B cell (primary cell): ENCODE data around the gene MRPS23. TPM values are rescaled to one million over a fixed set of nuclear protein-coding genes. Genes with fewer than 3 reads are reported as not detected.

ENCODE experiments used
- ATAC-seq: fragments of 200-7000 bp; cut with Tn5 transposase; one replicate; pipeline ENCODE4 v1.10.0; 2021; ENCODE audit warnings: low read depth, mild to moderate bottlenecking, moderate number of reproducible peaks, moderate library complexity
- CTCF ChIA-PET: fragments of 350-600 bp; sonication (Branson Sonifier 250); formaldehyde crosslinking; loops from one replicate; lab custom pipeline; 2021; ENCODE audit warnings: antibody characterized with exemption, inconsistent platforms; lab: Charles Lee
- POLR2A ChIA-PET: fragments of 350-600 bp; sonication (Branson Sonifier 250); formaldehyde crosslinking; loops from one replicate; lab custom pipeline; 2021; ENCODE audit warnings: antibody characterized with exemption; lab: Charles Lee
- DNase-seq: peaks from one replicate; pipeline ENCODE4 v3.0.0; 2013
- H2AFZ ChIP-seq: 2 replicates; pipeline ENCODE4 v1.6.1; 2012; ENCODE audit warnings: mild to moderate bottlenecking, low read depth, low read length; ENCODE audit not compliant: insufficient read depth, poor library complexity, severe bottlenecking
- H3K27ac ChIP-seq, 2 donors: 1 replicate in 1 of 2; 2 replicates in 1 of 2; pipeline ENCODE4 v1.5.1; 2012 to 2013; ENCODE audit warnings: low read length in 2 of 2, mild to moderate bottlenecking in 2 of 2, moderate library complexity in 1 of 2
- H3K27me3 ChIP-seq, 4 experiments: fragments of 200-600 bp in 1 of 4; sonication (generic) in 1 of 4; replicated peaks in 1 of 4; 1 replicate in 2 of 4; 2 replicates in 2 of 4; pipeline versions ENCODE4 v1.6.1 to v1.7.0; 2013 to 2016; ENCODE audit warnings: low read length in 3 of 4, mild to moderate bottlenecking in 2 of 4, mixed read lengths in 1 of 4, moderate library complexity in 1 of 4; ENCODE audit not compliant: insufficient read depth in 4 of 4, control insufficient read depth in 3 of 4; ENCODE audit errors: control extremely low read depth in 1 of 4
- H3K36me3 ChIP-seq, 2 experiments: replicated peaks in 1 of 2; 1 replicate in 1 of 2; 2 replicates in 1 of 2; pipeline versions ENCODE4 v1.6.1 to v1.7.1; 2013; ENCODE audit warnings: low read length in 1 of 2; ENCODE audit not compliant: insufficient read depth in 2 of 2, control insufficient read depth in 1 of 2; ENCODE audit errors: control extremely low read depth in 1 of 2, extremely low read depth in 1 of 2
- H3K4me1 ChIP-seq, 2 donors: fragments of 200-600 bp in 1 of 2; sonication (generic) in 1 of 2; 1 replicate in 1 of 2; 2 replicates in 1 of 2; pipeline versions ENCODE4 v1.5.1 to v1.6.1; 2013 to 2017; ENCODE audit warnings: low read length in 2 of 2; ENCODE audit not compliant: control insufficient read depth in 2 of 2, insufficient read depth in 2 of 2
- H3K4me2 ChIP-seq: replicated peaks from 2 replicates; pipeline ENCODE3; 2012; ENCODE audit warnings: mild to moderate bottlenecking, low read depth, low read length; ENCODE audit not compliant: poor library complexity, severe bottlenecking
- H3K4me3 ChIP-seq, 5 experiments: fragments of 200-600 bp in 1 of 5; sonication (generic) in 1 of 5; 1 replicate in 3 of 5; 2 replicates in 2 of 5; pipeline versions ENCODE4 v1.5.1 to v1.7.0; 2011 to 2016; ENCODE audit warnings: low read length in 4 of 5, mild to moderate bottlenecking in 4 of 5, low read depth in 2 of 5, control low read depth in 1 of 5, moderate library complexity in 1 of 5; ENCODE audit not compliant: insufficient read depth in 1 of 5; ENCODE audit errors: control extremely low read depth in 1 of 5, extremely low read depth in 1 of 5
- H3K79me2 ChIP-seq: fragments of 200-600 bp; sonication (generic); one replicate; pipeline ENCODE4 v1.6.0; 2016; ENCODE audit warnings: low read length; ENCODE audit not compliant: control insufficient read depth, insufficient read depth
- H3K9ac ChIP-seq: fragments of 200-600 bp; sonication (generic); 2 replicates; pipeline ENCODE4 v1.6.1; 2017; ENCODE audit warnings: mild to moderate bottlenecking, low read length, moderate library complexity
- H3K9me3 ChIP-seq, 3 donors: one replicate each; pipeline versions ENCODE4 v1.6.1 to v1.7.1; 2013; ENCODE audit warnings: low read length in 2 of 3; ENCODE audit not compliant: control insufficient read depth in 2 of 3, insufficient read depth in 1 of 3; ENCODE audit errors: control extremely low read depth in 1 of 3
- H4K20me1 ChIP-seq: 2 replicates; pipeline ENCODE4 v1.6.0; 2012; ENCODE audit warnings: mild to moderate bottlenecking, low read length; ENCODE audit not compliant: insufficient read depth, control insufficient read depth, poor library complexity, severe bottlenecking
- H3K27ac Mint-ChIP-seq: one replicate; pipeline ENCODE4 v1.8.0; 2021; ENCODE audit warnings: mixed read lengths
- H3K27me3 Mint-ChIP-seq: one replicate; pipeline ENCODE4 v1.8.0; 2021; ENCODE audit warnings: mixed read lengths
- H3K4me1 Mint-ChIP-seq: one replicate; pipeline ENCODE4 v1.8.0; 2021; ENCODE audit warnings: mixed read lengths
- H3K4me3 Mint-ChIP-seq: one replicate; pipeline ENCODE4 v1.8.0; 2021; ENCODE audit warnings: mixed read lengths
- H3K9me3 Mint-ChIP-seq: one replicate; pipeline ENCODE4 v1.8.0; 2022; ENCODE audit warnings: mixed read lengths; ENCODE audit not compliant: insufficient read depth
- EZH2 ChIP-seq: IDR thresholded peaks from 2 replicates; pipeline ENCODE4 v1.6.1; 2012; ENCODE audit warnings: borderline replicate concordance, low read depth, mild to moderate bottlenecking, moderate library complexity, low read length; ENCODE audit not compliant: insufficient read depth, poor library complexity, severe bottlenecking
- WGBS: methylation state at CpG from one replicate; pipeline ENCODE4 v1.1.5; 2013; ENCODE audit warnings: missing lambda C conversion rate; ENCODE audit not compliant: insufficient coverage; 5-methylcytosine and 5-hydroxymethylcytosine counted together
- intact Hi-C: fragments of 100-400 bp; cut with micrococcal nuclease; formaldehyde crosslinking; loops from one replicate; pipeline ENCODE4 v1.10.0; 2022
- polyA plus RNA-seq: library from polyadenylated mRNA; depleted of rRNA; stranded (reverse); fragments of >200 nt; gene quantifications from 2 replicates; pipeline ENCODE4 v1.2.3, GENCODE V29; 2012
- total RNA-seq, 2 donors: library from RNA; stranded (reverse); fragments of 120-200 nt in 1 of 2; gene quantifications; 1 replicate in 1 of 2; 2 replicates in 1 of 2; pipeline versions ENCODE4 v1.2.3 to v1.2.4, GENCODE V29; 2013 to 2022
- TF ChIP-seq, protein P1 (sequence below): fragments of 200-600 bp; IDR thresholded peaks from one replicate; pipeline ENCODE4 v1.8.0; 2022; ENCODE audit warnings: antibody characterized with exemption, mild to moderate bottlenecking

Gene MRPS23
- total and polyA plus RNA-seq, 2 donors (not counting 1 experiment from before 2014, with no cell fraction given): 10.3 to 25.4 TPM

DNA sequence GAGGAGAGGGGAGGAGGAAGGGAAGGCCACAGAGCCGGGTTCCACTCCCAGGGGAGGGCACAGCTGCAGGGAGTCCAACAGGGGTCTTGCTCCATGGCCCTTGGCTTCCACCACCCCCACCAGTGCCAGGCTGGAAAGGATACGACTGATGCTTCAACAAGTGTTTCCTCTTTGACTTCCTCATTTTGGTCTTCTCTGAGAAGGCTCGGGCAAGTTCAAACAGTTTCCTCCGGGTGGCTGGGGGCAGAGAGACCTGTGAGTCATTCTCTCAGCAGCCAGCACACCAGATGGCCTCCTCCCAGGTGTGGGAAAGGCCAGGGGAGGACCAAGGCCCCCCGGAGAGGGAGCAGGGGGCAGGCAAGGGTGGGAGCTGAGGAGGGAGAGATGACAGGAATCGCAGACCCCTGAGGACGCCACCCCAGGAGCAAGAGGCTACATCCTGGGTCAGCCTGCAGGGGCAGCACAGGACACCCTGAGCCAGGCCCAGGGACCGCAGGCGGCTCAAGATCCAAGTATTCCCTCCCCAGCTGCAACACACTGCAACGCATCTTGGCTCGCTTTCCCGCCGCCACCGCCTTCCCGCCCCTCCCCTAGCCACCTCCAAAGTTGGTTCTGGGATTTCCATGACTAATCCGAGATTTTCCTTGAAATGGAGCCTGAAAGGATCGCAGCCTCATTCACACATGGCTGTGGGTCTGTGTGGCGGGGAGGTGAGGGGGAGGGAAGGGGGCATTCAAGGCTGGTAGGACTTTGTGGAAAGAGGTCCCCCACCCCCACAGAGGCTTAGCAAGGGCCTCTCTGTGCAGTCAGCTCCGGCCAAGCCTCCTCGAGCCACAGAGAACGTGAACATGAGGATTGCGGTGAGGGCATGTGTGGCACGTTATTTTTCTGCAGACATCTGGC is 18.4 kb upstream of the MRPS23 start:
- no peaks in the 10 kb centered on the region for H3K36me3 ChIP-seq
- TF ChIP-seq EZH2: no peak
- TF ChIP-seq, protein P1, sequence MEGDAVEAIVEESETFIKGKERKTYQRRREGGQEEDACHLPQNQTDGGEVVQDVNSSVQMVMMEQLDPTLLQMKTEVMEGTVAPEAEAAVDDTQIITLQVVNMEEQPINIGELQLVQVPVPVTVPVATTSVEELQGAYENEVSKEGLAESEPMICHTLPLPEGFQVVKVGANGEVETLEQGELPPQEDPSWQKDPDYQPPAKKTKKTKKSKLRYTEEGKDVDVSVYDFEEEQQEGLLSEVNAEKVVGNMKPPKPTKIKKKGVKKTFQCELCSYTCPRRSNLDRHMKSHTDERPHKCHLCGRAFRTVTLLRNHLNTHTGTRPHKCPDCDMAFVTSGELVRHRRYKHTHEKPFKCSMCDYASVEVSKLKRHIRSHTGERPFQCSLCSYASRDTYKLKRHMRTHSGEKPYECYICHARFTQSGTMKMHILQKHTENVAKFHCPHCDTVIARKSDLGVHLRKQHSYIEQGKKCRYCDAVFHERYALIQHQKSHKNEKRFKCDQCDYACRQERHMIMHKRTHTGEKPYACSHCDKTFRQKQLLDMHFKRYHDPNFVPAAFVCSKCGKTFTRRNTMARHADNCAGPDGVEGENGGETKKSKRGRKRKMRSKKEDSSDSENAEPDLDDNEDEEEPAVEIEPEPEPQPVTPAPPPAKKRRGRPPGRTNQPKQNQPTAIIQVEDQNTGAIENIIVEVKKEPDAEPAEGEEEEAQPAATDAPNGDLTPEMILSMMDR: peak; percentile 27
- 6% methylated on average over 21 of the region's 23 CpGs for WGBS
- H3K9me3 ChIP-seq: peaks cover 0 to 4% (median 0%) of the 10 kb centered on the region in 3 donors
- POLR2A ChIA-PET: interaction anchor here (1.5 kb wide), 1 partner anchor 18 kb away, joined by 3 read pairs; the partner anchor contains the start of gene MRPS23
- H3K27ac ChIP-seq: no peak overlapping the region
- Mint-ChIP-seq H3K27me3 (peaks cover 17% of the 10 kb centered on the region), H3K4me3 (peak overlapping the region; percentile 35), H3K9me3 (no peaks in the 10 kb centered on the region), H3K4me1 (peaks cover 29% of the 10 kb centered on the region), H3K27ac (peak overlapping the region; percentile 71)
- H3K79me2 ChIP-seq: no peaks in the 10 kb centered on the region
- H3K27me3 ChIP-seq: peaks cover 0 to 28% (median 10%) of the 10 kb centered on the region in 4 experiments
- H2AFZ ChIP-seq: peak overlapping the region; percentile 56
- CTCF ChIA-PET: interaction anchor here (0.7 to 5.9 kb wide), 9 partner anchors 9 to 134 kb away, joined by 3 to 57 read pairs (median 4); no protein-coding TSS in a partner anchor
- peak; percentile 79 for DNase-seq
- ATAC-seq: peak; percentile 91
- no peaks in the 10 kb centered on the region for H4K20me1 ChIP-seq
- H3K9ac ChIP-seq: no peak overlapping the region
- no peak overlapping the region for H3K4me3 ChIP-seq
- H3K4me2 ChIP-seq: peak overlapping the region; percentile 66
- H3K4me1 ChIP-seq: peaks cover 26 to 27% of the 10 kb centered on the region in 2 donors
- intact Hi-C loops: loop anchor here (2.0 to 5.0 kb wide), 2 partner anchors 25 to 79 kb away; no protein-coding TSS in a partner anchor

DNA sequence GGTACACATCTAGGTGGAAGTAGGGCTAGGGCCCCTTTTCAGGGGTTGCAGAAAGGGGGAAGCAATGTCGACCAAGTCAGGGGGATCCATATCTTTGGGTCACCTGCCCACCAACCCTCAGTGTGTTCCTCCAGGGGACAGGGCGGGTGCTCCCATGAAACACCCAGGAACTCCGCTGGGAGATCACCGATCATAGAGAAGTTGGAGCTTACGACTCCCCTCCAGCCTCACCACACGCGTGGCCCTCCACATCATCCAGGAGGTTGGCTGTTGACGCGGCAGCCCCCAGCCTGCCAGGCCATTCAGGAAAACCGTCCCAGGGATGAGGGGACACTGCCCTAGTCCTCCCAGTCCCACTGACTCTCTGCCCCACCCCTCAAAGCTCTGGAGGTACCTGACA is 17.3 kb upstream of the MRPS23 start:
- 93% methylated on average over 10 of the region's 10 CpGs for WGBS

More for the DNA sequence above, 17.3 kb upstream of the MRPS23 start:
- POLR2A ChIA-PET: no interaction called here
- H3K4me1 ChIP-seq: peaks cover 20 to 21% of the 10 kb centered on the region in 2 donors
- H3K27ac ChIP-seq: no peak overlapping the region
- no peaks in the 10 kb centered on the region for H3K36me3 ChIP-seq
- H3K4me2 ChIP-seq: no peak overlapping the region
- H3K4me3 ChIP-seq: no peak overlapping the region
- CTCF ChIA-PET: interaction anchor here (1.0 to 5.9 kb wide), 3 partner anchors 8 to 132 kb away, joined by 3 to 57 read pairs (median 4); no protein-coding TSS in a partner anchor
- ATAC-seq: no peak
- no peak overlapping the region for H3K9ac ChIP-seq
- H2AFZ ChIP-seq: no peak overlapping the region
- no peak overlapping the region for H3K4me3 Mint-ChIP-seq
- no peak for TF ChIP-seq EZH2
- TF ChIP-seq, protein P1: no peak
- peaks cover 0 to 28% (median 8%) of the 10 kb centered on the region in 4 experiments for H3K27me3 ChIP-seq
- no peaks in the 10 kb centered on the region for H3K79me2 ChIP-seq
- H4K20me1 ChIP-seq: no peaks in the 10 kb centered on the region
- DNase-seq: no peak
- H3K9me3 Mint-ChIP-seq: no peaks in the 10 kb centered on the region
- intact Hi-C loops: loop anchor here (5.0 kb wide), 1 partner anchor 80 kb away; no protein-coding TSS in a partner anchor
- H3K4me1 Mint-ChIP-seq: peaks cover 25% of the 10 kb centered on the region
- peaks cover 0 to 2% (median 0%) of the 10 kb centered on the region in 3 donors for H3K9me3 ChIP-seq
- no peak overlapping the region for H3K27ac Mint-ChIP-seq
- H3K27me3 Mint-ChIP-seq: peaks cover 13% of the 10 kb centered on the region
